Measurements from ENCODE around the gene ELN. TPM values are rescaled to one million over a fixed set of nuclear protein-coding genes. Genes with fewer than 3 reads are reported as not detected.
A peak's percentile ranks its signal among the peaks of the same experiment; 100 is the strongest.
"Not testable (repeated sequence)": the region's sequence is repeated elsewhere in the genome, so short reads cannot be mapped to it uniquely, and the experiment has no call there.

ELN gene
- total and polyA plus RNA-seq, 11 donors = 17.4 to 81.1 (median 42.8) TPM

GRCh38 chr7:74044366-74045350 is 16.7 kb downstream of the ELN start:
- Histone ChIP-seq H3K4me3 (no peak overlapping the region), H3K9me3 (no peaks in the 10 kb centered on the region), H3K36me3 (peaks cover 0 to 96% (median 58%) of the 10 kb centered on the region in 9 donors), H3K27ac (peak overlapping the region in 1 of 12 donors; percentile 31), H3K4me1 (peaks cover 0 to 7% (median 0%) of the 10 kb centered on the region in 12 donors), H3K27me3 (no peaks in the 10 kb centered on the region)
- no peak for ATAC-seq
- DNase-seq = peak in 3 of 5 donors; percentile 18 to 54 (median 25)
- WGBS, 4 donors = 80 to 89% (median 81%) methylated on average over 14 to 20 of the region's 20 CpGs
- no peak for TF ChIP-seq CTCF (IDR thresholded peaks at IDR 0.05)
- no peak for TF ChIP-seq POLR2A (IDR thresholded peaks at IDR 0.05)
- intact Hi-C loops (cut with DNase I) = no loop called here

GRCh38 chr7:74046581-74046980 is 18.6 kb downstream of the ELN start:
- H3K27me3 ChIP-seq; H3K27ac ChIP-seq; H3K4me1 ChIP-seq; ATAC-seq; H3K9me3 ChIP-seq; intact Hi-C loops (cut with DNase I); H3K4me3 ChIP-seq: not testable (repeated sequence)
- WGBS, 4 donors = 93 to 98% (median 96%) methylated on average over 7 of the region's 7 CpGs
- peak in 1 of 5 donors; percentile 51 for DNase-seq
- peaks cover 0 to 95% (median 59%) of the 10 kb centered on the region in 9 donors for H3K36me3 ChIP-seq

GRCh38 chr7:74047804-74048380 is 19.9 kb downstream of the ELN start:
- ATAC-seq = no peak
- no peak for TF ChIP-seq POLR2A (IDR thresholded peaks at IDR 0.05)
- no peak for TF ChIP-seq CTCF (IDR thresholded peaks at IDR 0.05)
- Histone ChIP-seq H3K9me3 (no peaks in the 10 kb centered on the region), H3K4me1 (peaks cover 0 to 3% (median 0%) of the 10 kb centered on the region in 12 donors), H3K27me3 (no peaks in the 10 kb centered on the region), H3K27ac (no peak overlapping the region), H3K36me3 (peaks cover 0 to 95% (median 58%) of the 10 kb centered on the region in 9 donors), H3K4me3 (no peak overlapping the region)
- intact Hi-C loops (cut with DNase I) = no loop called here
- 79 to 88% (median 86%) methylated on average over 4 to 5 of the region's 5 CpGs for WGBS, 4 donors
- DNase-seq = peak in 1 of 5 donors; percentile 28

GRCh38 chr7:74048999-74049599 is 21.1 kb downstream of the ELN start:
- intact Hi-C loops (cut with DNase I) = no loop called here
- no peak overlapping the region for H3K27ac ChIP-seq
- no peak for TF ChIP-seq POLR2A (IDR thresholded peaks at IDR 0.05)
- no peak for TF ChIP-seq CTCF (IDR thresholded peaks at IDR 0.05)
- H3K9me3 ChIP-seq = no peaks in the 10 kb centered on the region
- H3K4me1 ChIP-seq = no peaks in the 10 kb centered on the region
- WGBS, 4 donors = 95 to 97% (median 96%) methylated on average over 2 of the region's 2 CpGs
- ATAC-seq = no peak
- H3K27me3 ChIP-seq = no peaks in the 10 kb centered on the region
- no peak overlapping the region for H3K4me3 ChIP-seq
- peaks cover 0 to 92% (median 53%) of the 10 kb centered on the region in 9 donors for H3K36me3 ChIP-seq
- no peak for DNase-seq
